Sigmoid colon (tissue), 4 donors: ENCODE results near the gene MESP2.

Experiments
- CTCF ChIP-seq, 4 experiments: fragments of 450-650 bp in 3 of 4; fragments of 200-600 bp in 1 of 4; IDR thresholded peaks; one replicate each; pipeline ENCODE4 v1.5.1; 2016 to 2019; ENCODE audit warnings: antibody characterized with exemption in 4 of 4, mild to moderate bottlenecking in 3 of 4, moderate library complexity in 2 of 4
- EP300 ChIP-seq, 4 donors: sonication (generic); formaldehyde crosslinking; IDR thresholded peaks; one replicate each; pipeline ENCODE4 v1.6.1; 2017; ENCODE audit warnings: antibody characterized with exemption in 4 of 4
- POLR2A ChIP-seq, 2 donors: fragments of 450-650 bp; IDR thresholded peaks; one replicate each; pipeline ENCODE4 v1.6.1; 2016; ENCODE audit warnings: antibody characterized with exemption in 2 of 2, mild to moderate bottlenecking in 2 of 2, moderate library complexity in 2 of 2
- POLR2AphosphoS5 ChIP-seq, 4 donors: sonication (generic); formaldehyde crosslinking; IDR thresholded peaks; one replicate each; pipeline ENCODE4 v1.6.1; 2017; ENCODE audit warnings: antibody characterized with exemption in 4 of 4

- TF ChIP-seq CTCF (IDR thresholded peaks at IDR 0.05) (no peak), POLR2A (IDR thresholded peaks at IDR 0.05) (no peak), POLR2AphosphoS5 (IDR thresholded peaks at IDR 0.05) (peak in 1 of 4 donors; percentile 12), EP300 (IDR thresholded peaks at IDR 0.05) (no peak)
Observed at GRCh38 chr15:89749054-89749453, 27.1 kb upstream of the MESP2 start.
